Transverse colon (tissue), 4 donors: Measurements from ENCODE around the gene SLK. TPM values are rescaled to one million over a fixed set of nuclear protein-coding genes. Genes with fewer than 3 reads are reported as not detected.

Source experiments
- DNase-seq: peaks from one replicate; pipeline ENCODE4 v3.0.0-alpha.2; 2019
- H3K27ac ChIP-seq, 4 donors: fragments of 200-600 bp; sonication (generic); 2 replicates each; pipeline ENCODE4 v1.5.1; 2016 to 2018; ENCODE audit warnings: inconsistent platforms in 4 of 4
- H3K27me3 ChIP-seq: fragments of 200-600 bp; sonication (generic); 2 replicates; pipeline ENCODE4 v1.5.1; 2017; ENCODE audit warnings: inconsistent platforms
- H3K36me3 ChIP-seq, 4 donors: fragments of 200-600 bp; sonication (generic); 2 replicates each; pipeline ENCODE4 v1.5.1; 2017 to 2019; ENCODE audit warnings: inconsistent platforms in 4 of 4
- H3K4me1 ChIP-seq, 4 donors: fragments of 200-600 bp; sonication (generic); 2 replicates each; pipeline ENCODE4 v1.5.1; 2017 to 2020; ENCODE audit warnings: inconsistent platforms in 4 of 4
- H3K4me3 ChIP-seq, 4 donors: fragments of 200-600 bp; sonication (generic); 1 replicate in 1 of 4; 2 replicates in 3 of 4; pipeline versions ENCODE4 v1.5.1 to v1.6.1; 2017 to 2019; ENCODE audit warnings: inconsistent platforms in 4 of 4
- H3K9me3 ChIP-seq, 2 donors: fragments of 200-600 bp; sonication (generic); 2 replicates each; pipeline ENCODE4 v1.5.1; 2017 to 2019; ENCODE audit warnings: inconsistent platforms in 2 of 2
- EP300 ChIP-seq: sonication (generic); formaldehyde crosslinking; IDR thresholded peaks from one replicate; pipeline ENCODE4 v1.6.1; 2017; ENCODE audit warnings: antibody characterized with exemption, low read depth
- POLR2A ChIP-seq: fragments of 450-650 bp; IDR thresholded peaks from one replicate; pipeline ENCODE4 v1.6.1; 2016; ENCODE audit warnings: antibody characterized with exemption, mild to moderate bottlenecking, moderate library complexity
- POLR2AphosphoS5 ChIP-seq, 3 donors: sonication (generic); formaldehyde crosslinking; IDR thresholded peaks; one replicate each; pipeline ENCODE4 v1.6.1; 2016; ENCODE audit warnings: antibody characterized with exemption in 3 of 3
- WGBS, 2 donors: methylation state at CpG; one replicate each; pipeline ENCODE4 v1.1.5; 2018; ENCODE audit warnings: low coverage in 1 of 2; 5-methylcytosine and 5-hydroxymethylcytosine counted together
- in situ Hi-C, 4 donors: fragments of 200-750 bp; cut with MboI; loops; one replicate each; pipeline versions ENCODE4 v1.15.0 to v1.15.1; 2017; ENCODE audit warnings: low sequenced_read_pairs in 3 of 4, low pct_ligation_motif_present in 1 of 4, low pct_unique_long_range_greater_than_20kb in 1 of 4
- intact Hi-C: fragments of 100-400 bp; cut with DNase I; formaldehyde crosslinking; loops from one replicate; pipeline ENCODE4 v1.15.1; 2023; ENCODE audit warnings: low total_unique reads
- total RNA-seq, 4 donors: library from RNA; depleted of rRNA; stranded (reverse); fragments of >200 nt; gene quantifications; one replicate each; pipeline ENCODE4 v1.1.0, GENCODE V29; 2016
- TF ChIP-seq, protein P1 (sequence below), 5 experiments: fragments of 200-600 bp in 3 of 5; fragments of 450-650 bp in 2 of 5; sonication (generic) in 3 of 5; IDR thresholded peaks; 1 replicate in 2 of 5; 2 replicates in 3 of 5; pipeline ENCODE4 v1.5.1; 2016 to 2017; ENCODE audit warnings: antibody characterized with exemption in 5 of 5, inconsistent platforms in 3 of 5, mild to moderate bottlenecking in 2 of 5, moderate library complexity in 1 of 5

The SLK gene
- total RNA-seq, 4 donors from 2014 or later = 33.2 to 76.4 (median 55.7) TPM

- TF ChIP-seq POLR2AphosphoS5 (IDR thresholded peaks at IDR 0.05) (no peak), EP300 (no peak), POLR2A (no peak)
- TF ChIP-seq, protein P1, sequence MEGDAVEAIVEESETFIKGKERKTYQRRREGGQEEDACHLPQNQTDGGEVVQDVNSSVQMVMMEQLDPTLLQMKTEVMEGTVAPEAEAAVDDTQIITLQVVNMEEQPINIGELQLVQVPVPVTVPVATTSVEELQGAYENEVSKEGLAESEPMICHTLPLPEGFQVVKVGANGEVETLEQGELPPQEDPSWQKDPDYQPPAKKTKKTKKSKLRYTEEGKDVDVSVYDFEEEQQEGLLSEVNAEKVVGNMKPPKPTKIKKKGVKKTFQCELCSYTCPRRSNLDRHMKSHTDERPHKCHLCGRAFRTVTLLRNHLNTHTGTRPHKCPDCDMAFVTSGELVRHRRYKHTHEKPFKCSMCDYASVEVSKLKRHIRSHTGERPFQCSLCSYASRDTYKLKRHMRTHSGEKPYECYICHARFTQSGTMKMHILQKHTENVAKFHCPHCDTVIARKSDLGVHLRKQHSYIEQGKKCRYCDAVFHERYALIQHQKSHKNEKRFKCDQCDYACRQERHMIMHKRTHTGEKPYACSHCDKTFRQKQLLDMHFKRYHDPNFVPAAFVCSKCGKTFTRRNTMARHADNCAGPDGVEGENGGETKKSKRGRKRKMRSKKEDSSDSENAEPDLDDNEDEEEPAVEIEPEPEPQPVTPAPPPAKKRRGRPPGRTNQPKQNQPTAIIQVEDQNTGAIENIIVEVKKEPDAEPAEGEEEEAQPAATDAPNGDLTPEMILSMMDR (IDR thresholded peaks at IDR 0.05) = no peak
- intact Hi-C loops = no loop called here
- in situ Hi-C loops = loop anchor here in 1 of 4 donors (25.0 kb wide), 1 partner anchor 177 kb away; no protein-coding TSS in a partner anchor
- no peaks in the 10 kb centered on the region for H3K27me3 ChIP-seq
- no peak overlapping the region for H3K27ac ChIP-seq
- 76 to 85% methylated on average over 8 to 18 of the region's 18 CpGs for WGBS, 2 donors
- no peaks in the 10 kb centered on the region for H3K4me1 ChIP-seq
- H3K36me3 ChIP-seq = peaks cover 0 to 17% (median 0%) of the 10 kb centered on the region in 4 donors
- H3K4me3 ChIP-seq = no peak overlapping the region
- DNase-seq = no peak
- no peaks in the 10 kb centered on the region for H3K9me3 ChIP-seq
These were observed 68.5 kb downstream of the SLK start for GRCh38 chr10:104035194-104036068.

DNA sequence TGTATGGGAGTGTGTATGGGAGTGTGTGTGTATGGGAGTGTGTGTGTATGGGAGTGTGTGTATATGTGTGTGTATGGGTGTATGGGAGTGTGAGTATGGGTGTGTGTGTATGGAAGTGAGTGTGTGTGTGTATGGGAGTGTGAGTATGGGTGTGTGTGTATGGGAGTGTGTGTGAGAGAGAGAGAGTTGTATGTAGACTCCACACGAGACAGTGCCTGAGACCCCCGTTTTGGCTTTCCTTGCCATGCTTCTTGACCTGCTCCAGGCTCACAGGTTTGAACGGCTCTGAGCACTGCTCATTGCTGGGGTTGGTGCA lies 69.1 kb downstream of the SLK start:
- Histone ChIP-seq H3K27ac (no peak overlapping the region), H3K4me1 (no peaks in the 10 kb centered on the region), H3K36me3 (peaks cover 0 to 15% (median 0%) of the 10 kb centered on the region in 4 donors), H3K4me3 (no peak overlapping the region), H3K9me3 (no peaks in the 10 kb centered on the region), H3K27me3 (no peaks in the 10 kb centered on the region)
- no peak for DNase-seq
- TF ChIP-seq EP300 = no peak
- TF ChIP-seq POLR2AphosphoS5 (IDR thresholded peaks at IDR 0.05) = no peak
- TF ChIP-seq POLR2A = no peak
- intact Hi-C loops = no loop called here
- in situ Hi-C loops = loop anchor here in 1 of 4 donors (25.0 kb wide), 1 partner anchor 176 kb away; no protein-coding TSS in a partner anchor
- WGBS, 2 donors = 67 to 71% methylated on average over 2 to 3 of the region's 3 CpGs

- in situ Hi-C loops (loop anchor here in 1 of 4 donors (25.0 kb wide), 1 partner anchor 176 kb away; no protein-coding TSS in a partner anchor), intact Hi-C loops (no loop called here)
- WGBS, 2 donors = 75% methylated on average over 6 to 20 of the region's 21 CpGs
- no peak for DNase-seq
- TF ChIP-seq EP300 (no peak), POLR2A (no peak), POLR2AphosphoS5 (IDR thresholded peaks at IDR 0.05) (no peak)
- TF ChIP-seq, protein P1 (IDR thresholded peaks at IDR 0.05) = no peak
- no peaks in the 10 kb centered on the region for H3K4me1 ChIP-seq
- peaks cover 0 to 14% (median 0%) of the 10 kb centered on the region in 4 donors for H3K36me3 ChIP-seq
- H3K9me3 ChIP-seq = no peaks in the 10 kb centered on the region
- H3K27me3 ChIP-seq = no peaks in the 10 kb centered on the region
- H3K27ac ChIP-seq = no peak overlapping the region
- H3K4me3 ChIP-seq = no peak overlapping the region
These were observed 69.7 kb downstream of the SLK start for GRCh38 chr10:104036518-104037260.

DNA sequence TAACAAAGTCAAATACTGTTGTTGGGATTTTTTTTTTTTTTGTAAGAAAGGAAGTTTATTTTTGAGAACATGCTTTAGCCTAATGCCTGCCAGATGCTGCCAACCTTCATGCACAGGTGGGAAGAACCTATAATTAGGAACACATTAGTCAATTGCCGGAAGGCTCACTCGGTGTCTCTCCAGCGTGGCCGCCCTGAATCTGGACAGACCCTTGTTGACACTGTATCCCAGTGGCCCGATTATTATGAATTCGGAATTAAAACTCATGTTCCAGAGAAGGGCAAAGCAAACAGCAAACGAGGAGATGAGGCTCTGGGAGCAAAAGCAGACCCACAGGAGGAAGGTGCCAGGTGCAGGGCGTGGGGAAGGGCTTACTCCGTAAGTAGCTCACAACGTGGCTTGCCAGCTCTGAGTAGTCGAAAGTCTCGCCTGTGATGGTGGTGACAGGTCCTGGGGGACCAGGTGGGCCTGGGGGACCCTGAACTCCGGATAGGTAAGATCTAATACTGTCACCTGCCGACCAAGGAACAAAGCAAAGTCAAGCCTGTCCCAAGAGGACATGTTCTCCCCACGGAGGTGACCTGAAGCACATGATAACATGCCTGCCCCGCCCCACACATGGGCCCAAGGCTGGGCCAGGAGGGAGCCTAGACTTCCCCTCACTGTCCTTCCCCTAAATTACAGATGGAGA lies 70.5 kb downstream of the SLK start:
- Histone ChIP-seq H3K9me3 (no peaks in the 10 kb centered on the region), H3K27me3 (no peaks in the 10 kb centered on the region), H3K4me3 (no peak overlapping the region), H3K27ac (no peak overlapping the region), H3K36me3 (peaks cover 0 to 7% (median 0%) of the 10 kb centered on the region in 4 donors), H3K4me1 (no peaks in the 10 kb centered on the region)
- DNase-seq = no peak
- intact Hi-C loops (no loop called here), in situ Hi-C loops (loop anchor here in 1 of 4 donors (25.0 kb wide), 1 partner anchor 175 kb away; no protein-coding TSS in a partner anchor)
- TF ChIP-seq POLR2A (no peak), EP300 (no peak), POLR2AphosphoS5 (IDR thresholded peaks at IDR 0.05) (no peak)
- TF ChIP-seq, protein P1 (IDR thresholded peaks at IDR 0.05) = no peak
- WGBS, 2 donors = 59 to 72% methylated on average over 6 to 16 of the region's 16 CpGs
